K562 (cell line): ENCODE measurements around the gene FASTK. TPM values are rescaled to one million over a fixed set of nuclear protein-coding genes. Genes with fewer than 3 reads are reported as not detected.

Source experiments
- ARID1B ChIP-seq: fragments of 450-650 bp; IDR thresholded peaks from 2 replicates; pipeline ENCODE4 v1.6.1; 2016; ENCODE audit warnings: antibody characterized with exemption, mild to moderate bottlenecking, inconsistent platforms
- ATF3 ChIP-seq, 2 experiments: fragments of 450-650 bp in 1 of 2; sonication (generic) in 1 of 2; formaldehyde crosslinking in 1 of 2; IDR thresholded peaks in 1 of 2; conservative IDR thresholded peaks in 1 of 2; 2 replicates each; pipeline versions ENCODE4 v1.6.1 to v1.8.1; 2016 to 2023; ENCODE audit warnings: mild to moderate bottlenecking in 2 of 2, moderate library complexity in 2 of 2, inconsistent platforms in 1 of 2, missing genetic modification reagents in 1 of 2
- CTBP1 ChIP-seq: fragments of 450-650 bp; IDR thresholded peaks from 2 replicates; pipeline ENCODE4 v1.6.1; 2016; ENCODE audit warnings: borderline replicate concordance
- FOXK2 ChIP-seq, 2 experiments: fragments of 450-650 bp; IDR thresholded peaks in 1 of 2; conservative IDR thresholded peaks in 1 of 2; 2 replicates each; pipeline ENCODE4 v1.6.1; 2016; ENCODE audit warnings: low read depth in 2 of 2, mild to moderate bottlenecking in 1 of 2
- JUND ChIP-seq, 2 experiments: IDR thresholded peaks; 2 replicates in 1 of 2; 3 replicates in 1 of 2; pipeline ENCODE4 v1.6.1; 2011; ENCODE audit warnings: borderline replicate concordance in 2 of 2, low read depth in 2 of 2, low read length in 2 of 2, improper control_type of control experiment in 1 of 2, missing biosample characterization in 1 of 2, missing genetic modification characterization in 1 of 2, missing genetic modification reagents in 1 of 2
- KLF13 ChIP-seq: fragments of 450-650 bp; IDR thresholded peaks from 2 replicates; pipeline ENCODE4 v1.6.1; 2016; ENCODE audit warnings: missing genetic modification characterization, low read depth, mild to moderate bottlenecking, missing compliant biosample characterization, moderate library complexity, borderline replicate concordance
- MTA3 ChIP-seq: fragments of 450-650 bp; formaldehyde crosslinking; IDR thresholded peaks from 2 replicates; pipeline ENCODE4 v1.6.1; 2017; ENCODE audit warnings: mild to moderate bottlenecking, borderline replicate concordance
- PHB2 ChIP-seq: fragments of 450-650 bp; IDR thresholded peaks from 2 replicates; pipeline ENCODE4 v1.6.1; 2017; ENCODE audit warnings: low read depth
- SMARCA5 ChIP-seq: fragments of 450-650 bp; IDR thresholded peaks from 2 replicates; pipeline ENCODE4 v1.6.1; 2016
- SMARCB1 ChIP-seq: IDR thresholded peaks from 2 replicates; pipeline ENCODE4 v1.6.1; 2011; ENCODE audit warnings: improper control_type of control experiment, low read depth; ENCODE audit not compliant: insufficient read length
- TCF15 ChIP-seq: fragments of 250-450 bp; sonication (Bioruptor Pico); IDR thresholded peaks from 2 replicates; pipeline ENCODE4 v1.8.0; 2022; ENCODE audit warnings: moderate library complexity, mild to moderate bottlenecking, inconsistent platforms
- ZBTB7A ChIP-seq: IDR thresholded peaks from 2 replicates; pipeline ENCODE4 v1.6.1; 2011; ENCODE audit warnings: low read depth, mild to moderate bottlenecking, low read length, moderate library complexity, borderline replicate concordance; ENCODE audit not compliant: control insufficient read depth
- ZNF384 ChIP-seq: IDR thresholded peaks from 2 replicates; pipeline ENCODE4 v1.6.1; 2012; ENCODE audit warnings: low read depth, low read length, improper control_type of control experiment
- polyA plus RNA-seq, 8 experiments: library from polyadenylated mRNA; depleted of rRNA in 4 of 8; stranded (reverse) in 5 of 8; unstranded in 3 of 8; fragments of >200 nt; fragmentation: Nextera tagmentation in 2 of 8; fragmentation: Illumina TruSeq in 1 of 8; extraction: Ambion mirVana in 2 of 8; extraction: Trizol in 1 of 8; gene quantifications; 2 replicates each; pipeline versions ENCODE4 v1.2.1 to v1.2.3, GENCODE V29; 2011 to 2014; ENCODE audit warnings: inconsistent platforms in 1 of 8, missing spikeins in 1 of 8
- total RNA-seq, 7 experiments: library from RNA; depleted of rRNA in 6 of 7; stranded (reverse); fragments of >200 nt in 6 of 7; fragmentation: Illumina TruSeq in 2 of 7; extraction: Trizol in 2 of 7; gene quantifications; 2 replicates each; pipeline versions ENCODE4 v1.2.1 to v1.2.3, GENCODE V29; 2011 to 2021; ENCODE audit warnings: low replicate concordance in 1 of 7
- TF ChIP-seq, protein P1 (sequence below): fragments of 250-450 bp; sonication (Bioruptor Pico); IDR thresholded peaks from 2 replicates; pipeline ENCODE4 v1.4.0; 2020; ENCODE audit warnings: mild to moderate bottlenecking, moderate library complexity

The FASTK gene
- total and polyA plus RNA-seq, 9 of the 15 experiments (the other 6 are each of a cell fraction or from before 2014, with no cell fraction given) = 0.51 to 150 (median 48.2) TPM

- TF ChIP-seq ZBTB7A = 0 out of 2 replicates have a peak, but pooled peaks have one; percentile 23
- peak; percentile 83 for TF ChIP-seq SMARCA5
- TF ChIP-seq TCF15 (CRISPR knock-in tag) = no peak
- TF ChIP-seq ATF3 (IDR thresholded peaks at IDR 0.05) = peak; percentile 80
- no peak; the same call in 1 of the 2 replicates for TF ChIP-seq ATF3 (CRISPR knock-in tag; conservative IDR thresholded peaks at IDR 0.05)
- peak; percentile 48 to 51; a peak in 2 of 4 replicates for TF ChIP-seq FOXK2 (conservative IDR thresholded peaks at IDR 0.05 in 1 of 2, IDR thresholded peaks at IDR 0.05 in 1 of 2; ENCODE audit: low read depth in 2 of 2)
- no peak for TF ChIP-seq SMARCB1
- TF ChIP-seq PHB2 = 0 out of 2 replicates have a peak, but pooled peaks have one; percentile 45
- peak; percentile 72; the same call in 1 of the 2 replicates for TF ChIP-seq KLF13
- TF ChIP-seq MTA3 = no peak; the same call in none of the 2 replicates
- peak; percentile 44; the same call in 1 of the 2 replicates for TF ChIP-seq ZNF384
- TF ChIP-seq, protein P1, sequence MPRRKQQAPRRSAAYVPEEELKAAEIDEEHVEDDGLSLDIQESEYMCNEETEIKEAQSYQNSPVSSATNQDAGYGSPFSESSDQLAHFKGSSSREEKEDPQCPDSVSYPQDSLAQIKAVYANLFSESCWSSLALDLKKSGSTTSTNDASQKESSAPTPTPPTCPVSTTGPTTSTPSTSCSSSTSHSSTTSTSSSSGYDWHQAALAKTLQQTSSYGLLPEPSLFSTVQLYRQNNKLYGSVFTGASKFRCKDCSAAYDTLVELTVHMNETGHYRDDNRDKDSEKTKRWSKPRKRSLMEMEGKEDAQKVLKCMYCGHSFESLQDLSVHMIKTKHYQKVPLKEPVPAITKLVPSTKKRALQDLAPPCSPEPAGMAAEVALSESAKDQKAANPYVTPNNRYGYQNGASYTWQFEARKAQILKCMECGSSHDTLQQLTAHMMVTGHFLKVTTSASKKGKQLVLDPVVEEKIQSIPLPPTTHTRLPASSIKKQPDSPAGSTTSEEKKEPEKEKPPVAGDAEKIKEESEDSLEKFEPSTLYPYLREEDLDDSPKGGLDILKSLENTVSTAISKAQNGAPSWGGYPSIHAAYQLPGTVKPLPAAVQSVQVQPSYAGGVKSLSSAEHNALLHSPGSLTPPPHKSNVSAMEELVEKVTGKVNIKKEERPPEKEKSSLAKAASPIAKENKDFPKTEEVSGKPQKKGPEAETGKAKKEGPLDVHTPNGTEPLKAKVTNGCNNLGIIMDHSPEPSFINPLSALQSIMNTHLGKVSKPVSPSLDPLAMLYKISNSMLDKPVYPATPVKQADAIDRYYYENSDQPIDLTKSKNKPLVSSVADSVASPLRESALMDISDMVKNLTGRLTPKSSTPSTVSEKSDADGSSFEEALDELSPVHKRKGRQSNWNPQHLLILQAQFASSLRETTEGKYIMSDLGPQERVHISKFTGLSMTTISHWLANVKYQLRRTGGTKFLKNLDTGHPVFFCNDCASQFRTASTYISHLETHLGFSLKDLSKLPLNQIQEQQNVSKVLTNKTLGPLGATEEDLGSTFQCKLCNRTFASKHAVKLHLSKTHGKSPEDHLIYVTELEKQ (CRISPR knock-in tag) = no peak
- no peak for TF ChIP-seq JUND (IDR thresholded peaks at IDR 0.05; ENCODE audit: borderline replicate concordance, low read depth, low read length)
- TF ChIP-seq JUND (tag; IDR thresholded peaks at IDR 0.05; ENCODE audit: borderline replicate concordance, low read depth, low read length) = peak; percentile 26; the same call in 2 of the 3 replicates
- peak; percentile 13; the same call in 1 of the 2 replicates for TF ChIP-seq CTBP1
- peak; percentile 72 for TF ChIP-seq ARID1B
These were observed 28.8 kb upstream of the FASTK start (continued) for GRCh38 chr7:151109094-151110048.
